GM10248 (cell line): ENCODE results near the gene SLC44A1.

Experiments used
- CTCF ChIA-PET: fragments of 300-600 bp; sonication (Branson Sonifier 250); formaldehyde crosslinking; extraction: SDS; loops from one replicate; lab custom pipeline; 2021; ENCODE audit warnings: antibody characterized with exemption; lab: Yijun Ruan, JAX
- POLR2A ChIA-PET: fragments of 350-650 bp; sonication (Branson Sonifier 250); formaldehyde crosslinking; extraction: SDS; loops from one replicate; lab custom pipeline; 2020; ENCODE audit warnings: antibody characterized with exemption; lab: Yijun Ruan, JAX
- DNase-seq: peaks from one replicate; pipeline ENCODE4 v3.0.0; 2012; ENCODE audit errors: extremely low spot score
- TF ChIP-seq, protein P1 (sequence below): IDR thresholded peaks from 2 replicates; pipeline ENCODE4 v1.5.1; 2012; ENCODE audit warnings: mild to moderate bottlenecking, low read depth; ENCODE audit errors: extremely low read depth, missing control alignments, control extremely low read depth

The SLC44A1 gene

DNA sequence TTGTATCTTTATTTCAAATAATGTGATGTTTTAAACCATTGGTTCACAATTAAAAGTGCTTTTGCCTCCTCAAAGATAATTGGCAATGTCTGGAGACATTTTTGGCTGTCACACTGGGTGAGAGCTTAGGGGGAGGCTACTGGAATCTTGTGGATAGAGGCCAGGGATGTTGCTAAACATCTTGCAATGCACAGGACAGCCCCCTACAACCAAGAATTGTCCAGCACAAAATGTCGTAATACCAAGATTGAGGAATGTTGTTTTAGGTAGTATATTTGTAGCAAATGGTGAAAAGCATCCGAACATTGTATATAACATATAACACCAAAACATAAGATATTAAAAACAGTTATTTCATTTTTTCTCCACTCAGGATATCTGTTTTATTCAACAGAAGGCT is 99.8 kb downstream of the SLC44A1 start:
- TF ChIP-seq, protein P1, sequence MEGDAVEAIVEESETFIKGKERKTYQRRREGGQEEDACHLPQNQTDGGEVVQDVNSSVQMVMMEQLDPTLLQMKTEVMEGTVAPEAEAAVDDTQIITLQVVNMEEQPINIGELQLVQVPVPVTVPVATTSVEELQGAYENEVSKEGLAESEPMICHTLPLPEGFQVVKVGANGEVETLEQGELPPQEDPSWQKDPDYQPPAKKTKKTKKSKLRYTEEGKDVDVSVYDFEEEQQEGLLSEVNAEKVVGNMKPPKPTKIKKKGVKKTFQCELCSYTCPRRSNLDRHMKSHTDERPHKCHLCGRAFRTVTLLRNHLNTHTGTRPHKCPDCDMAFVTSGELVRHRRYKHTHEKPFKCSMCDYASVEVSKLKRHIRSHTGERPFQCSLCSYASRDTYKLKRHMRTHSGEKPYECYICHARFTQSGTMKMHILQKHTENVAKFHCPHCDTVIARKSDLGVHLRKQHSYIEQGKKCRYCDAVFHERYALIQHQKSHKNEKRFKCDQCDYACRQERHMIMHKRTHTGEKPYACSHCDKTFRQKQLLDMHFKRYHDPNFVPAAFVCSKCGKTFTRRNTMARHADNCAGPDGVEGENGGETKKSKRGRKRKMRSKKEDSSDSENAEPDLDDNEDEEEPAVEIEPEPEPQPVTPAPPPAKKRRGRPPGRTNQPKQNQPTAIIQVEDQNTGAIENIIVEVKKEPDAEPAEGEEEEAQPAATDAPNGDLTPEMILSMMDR = no peak
- CTCF ChIA-PET = interaction anchor here (1.3 kb wide), 1 partner anchor 17 kb away, joined by 3 read pairs; no protein-coding TSS in a partner anchor
- POLR2A ChIA-PET = no interaction called here
- DNase-seq = no peak

DNA sequence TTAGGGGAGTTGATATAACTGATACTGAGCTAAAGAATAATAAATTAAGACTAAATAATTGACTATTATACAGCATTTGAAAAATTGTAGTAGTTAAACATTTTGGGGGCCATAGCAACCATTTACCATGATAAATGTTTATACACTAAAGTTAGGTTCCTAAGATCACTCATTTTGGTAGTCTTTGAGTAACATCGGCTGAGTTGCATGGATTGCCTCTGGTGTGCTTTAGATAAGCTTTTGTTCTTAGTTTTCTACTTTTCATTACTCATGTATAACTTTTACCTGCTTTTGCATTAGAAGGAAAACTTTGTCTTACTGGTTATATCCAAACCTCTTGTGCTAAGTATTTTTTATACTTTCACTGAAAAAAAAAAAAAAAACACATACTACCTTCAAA is 101.2 kb downstream of the SLC44A1 start:
- ChIA-PET CTCF (interaction anchor here (0.8 to 1.3 kb wide), 2 partner anchors 10 to 15 kb away, joined by 3 read pairs; no protein-coding TSS in a partner anchor), POLR2A (no interaction called here)
- TF ChIP-seq, protein P1 = no peak
- no peak for DNase-seq

DNA sequence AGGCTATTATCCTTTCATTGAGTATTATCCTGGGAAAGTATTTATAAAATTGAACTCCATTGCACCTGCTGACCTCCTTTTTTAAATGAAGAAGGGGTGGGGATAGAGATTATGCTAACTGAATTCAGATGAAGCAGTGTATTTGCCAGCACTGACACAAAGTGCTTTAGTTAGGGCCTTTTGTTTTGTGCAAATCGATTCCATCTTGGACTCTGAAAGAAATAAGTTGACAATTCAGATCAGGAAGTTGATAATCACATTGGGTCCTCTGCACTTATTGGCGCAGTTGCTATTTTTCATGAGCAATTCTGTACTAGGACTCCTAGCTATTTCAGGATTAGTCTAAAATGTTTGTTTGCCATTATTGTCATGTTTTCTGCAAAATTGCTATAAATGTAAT is 101.8 kb downstream of the SLC44A1 start:
- TF ChIP-seq, protein P1 = no peak
- CTCF ChIA-PET = interaction anchor here (0.9 to 1.4 kb wide), 4 partner anchors 9 to 24 kb away, joined by 3 to 4 read pairs (median 4); no protein-coding TSS in a partner anchor

DNA sequence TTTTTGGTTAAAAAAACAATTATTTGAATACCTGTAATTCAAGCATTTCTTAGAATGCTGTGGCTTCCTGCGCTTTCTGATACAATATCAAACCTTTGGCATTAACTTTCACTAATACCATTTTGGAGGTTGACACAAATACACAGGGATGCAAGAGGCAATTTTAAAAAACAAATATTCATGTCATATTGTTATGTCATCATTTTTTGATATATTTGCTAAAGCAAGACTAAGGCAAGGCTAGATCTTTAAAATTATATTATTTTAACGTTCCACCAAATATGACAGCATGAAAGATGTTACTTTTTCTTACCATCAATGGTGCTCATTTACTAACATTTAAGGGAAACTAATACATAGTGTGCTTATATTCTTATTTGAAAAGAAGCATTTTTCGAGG is 110.0 kb downstream of the SLC44A1 start:
- CTCF ChIA-PET = interaction anchor here (2.4 kb wide), 1 partner anchor 19 kb away, joined by 8 read pairs; no protein-coding TSS in a partner anchor
- TF ChIP-seq, protein P1 = no peak
- DNase-seq = no peak
- POLR2A ChIA-PET = no interaction called here

More for the DNA sequence above, 101.8 kb downstream of the SLC44A1 start:
- POLR2A ChIA-PET = no interaction called here
- DNase-seq = no peak

DNA sequence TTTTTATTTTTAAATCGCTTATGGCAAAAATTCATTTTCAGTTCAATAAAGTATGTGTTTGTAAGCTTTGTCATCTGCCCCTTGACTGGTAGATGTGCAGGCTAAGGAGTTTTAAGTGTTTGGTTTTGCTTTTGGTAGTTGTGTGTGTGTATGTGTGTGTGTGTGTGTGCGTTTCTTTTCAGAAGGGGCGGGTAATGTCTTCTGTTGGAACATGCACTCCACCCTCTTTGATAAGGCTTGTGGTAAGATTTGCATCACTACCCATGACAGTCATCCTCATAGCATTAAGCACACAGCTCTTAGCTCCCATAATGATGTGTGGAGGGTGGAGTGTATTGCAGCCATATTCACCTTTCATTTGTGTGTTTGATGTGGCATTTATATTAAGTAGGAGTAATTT is 111.3 kb downstream of the SLC44A1 start:
- ChIA-PET POLR2A (no interaction called here), CTCF (interaction anchor here (0.7 to 2.4 kb wide), 5 partner anchors 9 to 25 kb away, joined by 3 to 8 read pairs (median 3); no protein-coding TSS in a partner anchor)
- TF ChIP-seq, protein P1 = no peak
- no peak for DNase-seq

DNA sequence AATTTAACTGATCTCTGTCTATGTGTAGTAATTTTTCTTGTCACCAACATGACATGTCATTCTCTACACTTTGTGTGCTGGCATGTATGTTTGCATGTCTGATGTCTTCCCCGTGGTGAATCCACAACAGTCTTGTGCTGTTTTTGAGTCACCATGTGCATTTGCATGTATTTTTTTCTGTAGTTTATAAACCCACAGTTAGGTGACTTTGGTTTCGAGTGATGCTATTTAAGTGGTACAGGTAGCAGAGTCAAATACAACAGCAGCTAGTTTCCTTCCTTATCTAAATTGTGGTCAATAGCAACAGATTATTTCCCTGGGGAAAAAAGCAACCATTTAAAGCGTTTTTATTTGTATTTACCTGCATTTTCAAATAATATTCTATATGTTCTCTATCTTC is 113.5 kb downstream of the SLC44A1 start:
- ChIA-PET CTCF (interaction anchor here (1.0 to 2.5 kb wide), 5 partner anchors 29 to 431 kb away, joined by 3 to 7 read pairs (median 4); no protein-coding TSS in a partner anchor), POLR2A (no interaction called here)
- DNase-seq = peak; percentile 56
- TF ChIP-seq, protein P1 = no peak
